ENCODE results near the gene ULBP3. TPM values are rescaled to one million over a fixed set of nuclear protein-coding genes. Genes with fewer than 3 reads are reported as not detected.

ULBP3 gene
- total RNA-seq, 1 experiment from 2014 or later = 4.0 TPM

DNA sequence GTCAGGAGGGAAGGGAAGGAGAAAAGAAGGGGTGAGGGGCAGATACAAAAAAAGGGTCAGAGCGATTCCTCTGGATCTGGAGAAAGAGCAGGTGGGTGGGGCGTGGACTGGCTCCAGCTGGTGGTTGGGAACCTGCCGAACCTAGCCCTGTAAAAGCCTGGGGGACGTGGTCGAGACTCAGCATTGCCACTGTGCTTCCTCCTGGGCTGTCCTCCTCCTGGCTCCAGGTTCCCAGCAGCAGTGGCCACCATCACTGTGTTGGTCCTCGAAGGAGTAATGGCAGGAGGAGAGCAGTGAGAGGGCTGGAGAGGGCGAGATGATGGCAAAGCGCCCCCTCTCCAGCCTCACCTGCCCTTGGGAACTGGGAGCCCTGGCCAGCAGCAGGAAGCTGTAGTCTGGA lies 40.1 kb downstream of the ULBP3 start (continued):
- TF ChIP-seq, protein P1, sequence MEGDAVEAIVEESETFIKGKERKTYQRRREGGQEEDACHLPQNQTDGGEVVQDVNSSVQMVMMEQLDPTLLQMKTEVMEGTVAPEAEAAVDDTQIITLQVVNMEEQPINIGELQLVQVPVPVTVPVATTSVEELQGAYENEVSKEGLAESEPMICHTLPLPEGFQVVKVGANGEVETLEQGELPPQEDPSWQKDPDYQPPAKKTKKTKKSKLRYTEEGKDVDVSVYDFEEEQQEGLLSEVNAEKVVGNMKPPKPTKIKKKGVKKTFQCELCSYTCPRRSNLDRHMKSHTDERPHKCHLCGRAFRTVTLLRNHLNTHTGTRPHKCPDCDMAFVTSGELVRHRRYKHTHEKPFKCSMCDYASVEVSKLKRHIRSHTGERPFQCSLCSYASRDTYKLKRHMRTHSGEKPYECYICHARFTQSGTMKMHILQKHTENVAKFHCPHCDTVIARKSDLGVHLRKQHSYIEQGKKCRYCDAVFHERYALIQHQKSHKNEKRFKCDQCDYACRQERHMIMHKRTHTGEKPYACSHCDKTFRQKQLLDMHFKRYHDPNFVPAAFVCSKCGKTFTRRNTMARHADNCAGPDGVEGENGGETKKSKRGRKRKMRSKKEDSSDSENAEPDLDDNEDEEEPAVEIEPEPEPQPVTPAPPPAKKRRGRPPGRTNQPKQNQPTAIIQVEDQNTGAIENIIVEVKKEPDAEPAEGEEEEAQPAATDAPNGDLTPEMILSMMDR (IDR thresholded peaks at IDR 0.05) = no peak
- TF ChIP-seq RELA (CRISPR knock-in tag; IDR thresholded peaks at IDR 0.05; ENCODE audit: borderline replicate concordance) = no peak
- TF ChIP-seq, protein P2, sequence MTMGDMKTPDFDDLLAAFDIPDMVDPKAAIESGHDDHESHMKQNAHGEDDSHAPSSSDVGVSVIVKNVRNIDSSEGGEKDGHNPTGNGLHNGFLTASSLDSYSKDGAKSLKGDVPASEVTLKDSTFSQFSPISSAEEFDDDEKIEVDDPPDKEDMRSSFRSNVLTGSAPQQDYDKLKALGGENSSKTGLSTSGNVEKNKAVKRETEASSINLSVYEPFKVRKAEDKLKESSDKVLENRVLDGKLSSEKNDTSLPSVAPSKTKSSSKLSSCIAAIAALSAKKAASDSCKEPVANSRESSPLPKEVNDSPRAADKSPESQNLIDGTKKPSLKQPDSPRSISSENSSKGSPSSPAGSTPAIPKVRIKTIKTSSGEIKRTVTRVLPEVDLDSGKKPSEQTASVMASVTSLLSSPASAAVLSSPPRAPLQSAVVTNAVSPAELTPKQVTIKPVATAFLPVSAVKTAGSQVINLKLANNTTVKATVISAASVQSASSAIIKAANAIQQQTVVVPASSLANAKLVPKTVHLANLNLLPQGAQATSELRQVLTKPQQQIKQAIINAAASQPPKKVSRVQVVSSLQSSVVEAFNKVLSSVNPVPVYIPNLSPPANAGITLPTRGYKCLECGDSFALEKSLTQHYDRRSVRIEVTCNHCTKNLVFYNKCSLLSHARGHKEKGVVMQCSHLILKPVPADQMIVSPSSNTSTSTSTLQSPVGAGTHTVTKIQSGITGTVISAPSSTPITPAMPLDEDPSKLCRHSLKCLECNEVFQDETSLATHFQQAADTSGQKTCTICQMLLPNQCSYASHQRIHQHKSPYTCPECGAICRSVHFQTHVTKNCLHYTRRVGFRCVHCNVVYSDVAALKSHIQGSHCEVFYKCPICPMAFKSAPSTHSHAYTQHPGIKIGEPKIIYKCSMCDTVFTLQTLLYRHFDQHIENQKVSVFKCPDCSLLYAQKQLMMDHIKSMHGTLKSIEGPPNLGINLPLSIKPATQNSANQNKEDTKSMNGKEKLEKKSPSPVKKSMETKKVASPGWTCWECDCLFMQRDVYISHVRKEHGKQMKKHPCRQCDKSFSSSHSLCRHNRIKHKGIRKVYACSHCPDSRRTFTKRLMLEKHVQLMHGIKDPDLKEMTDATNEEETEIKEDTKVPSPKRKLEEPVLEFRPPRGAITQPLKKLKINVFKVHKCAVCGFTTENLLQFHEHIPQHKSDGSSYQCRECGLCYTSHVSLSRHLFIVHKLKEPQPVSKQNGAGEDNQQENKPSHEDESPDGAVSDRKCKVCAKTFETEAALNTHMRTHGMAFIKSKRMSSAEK (CRISPR knock-in tag; IDR thresholded peaks at IDR 0.05; ENCODE audit: borderline replicate concordance) = no peak
- no peak for TF ChIP-seq ZNF416 (CRISPR knock-in tag; IDR thresholded peaks at IDR 0.05)

DNA sequence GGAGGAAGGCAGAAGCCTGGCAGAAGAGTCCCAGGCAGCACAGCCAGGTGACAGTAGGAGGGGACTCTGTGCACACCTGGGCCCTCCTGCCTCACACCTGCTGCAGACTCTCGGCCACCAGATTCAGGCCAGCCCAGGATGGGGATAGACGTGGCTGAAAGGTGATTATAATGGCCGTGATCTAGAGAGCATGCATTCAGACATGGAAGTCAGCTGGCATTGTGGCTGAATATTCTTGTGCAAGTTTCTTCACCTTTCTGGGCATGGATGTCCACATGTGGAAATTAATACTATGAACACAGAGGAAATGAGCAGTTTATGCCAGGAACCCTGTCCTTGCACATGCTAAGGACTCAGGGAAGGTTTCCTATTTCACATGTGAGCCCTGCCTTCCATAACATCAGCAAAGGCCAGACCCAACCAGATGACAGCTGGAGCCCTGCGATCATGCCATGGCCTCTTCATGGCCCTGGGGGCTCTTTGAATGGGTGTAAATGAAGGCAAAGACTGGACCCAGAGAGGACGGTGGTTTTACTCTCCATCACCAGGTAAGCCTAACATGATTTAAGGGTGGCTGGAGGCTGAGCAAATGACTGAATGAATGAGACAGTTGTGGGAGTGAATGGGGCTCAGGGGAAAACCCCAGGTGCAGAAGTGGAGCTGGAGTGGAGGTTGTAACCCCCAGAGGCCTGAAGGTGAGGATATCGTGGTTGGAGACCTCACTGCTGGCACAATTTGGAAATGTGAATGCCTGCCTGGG lies 40.9 kb downstream of the ULBP3 start:
- Mint-ChIP-seq H3K9me3 (no peaks in the 10 kb centered on the region), H3K4me1 (peaks cover 10% of the 10 kb centered on the region), H3K27ac (no peak overlapping the region), H3K27me3 (ENCODE audit: low read depth) (peaks cover 71% of the 10 kb centered on the region), H3K36me3 (no peaks in the 10 kb centered on the region), H3K4me3 (no peak overlapping the region)
- TF ChIP-seq MYBL2 (CRISPR knock-in tag; IDR thresholded peaks at IDR 0.05) (no peak), GTF2I (CRISPR knock-in tag; conservative IDR thresholded peaks at IDR 0.05) (no peak), ZNF121 (CRISPR knock-in tag; IDR thresholded peaks at IDR 0.05) (no peak), SMAD4 (CRISPR knock-in tag; IDR thresholded peaks at IDR 0.05) (no peak), ZNF317 (CRISPR knock-in tag; IDR thresholded peaks at IDR 0.05; ENCODE audit: borderline replicate concordance, low read depth) (no peak), FOXK1 (CRISPR knock-in tag; IDR thresholded peaks at IDR 0.05) (no peak), KAT7 (CRISPR knock-in tag; IDR thresholded peaks at IDR 0.05; ENCODE audit: borderline replicate concordance) (no peak), GRHL2 (CRISPR knock-in tag; IDR thresholded peaks at IDR 0.05; ENCODE audit: insufficient replicate concordance, severe bottlenecking) (no peak), TEAD4 (CRISPR knock-in tag; IDR thresholded peaks at IDR 0.05) (no peak)
- TF ChIP-seq, protein P3, sequence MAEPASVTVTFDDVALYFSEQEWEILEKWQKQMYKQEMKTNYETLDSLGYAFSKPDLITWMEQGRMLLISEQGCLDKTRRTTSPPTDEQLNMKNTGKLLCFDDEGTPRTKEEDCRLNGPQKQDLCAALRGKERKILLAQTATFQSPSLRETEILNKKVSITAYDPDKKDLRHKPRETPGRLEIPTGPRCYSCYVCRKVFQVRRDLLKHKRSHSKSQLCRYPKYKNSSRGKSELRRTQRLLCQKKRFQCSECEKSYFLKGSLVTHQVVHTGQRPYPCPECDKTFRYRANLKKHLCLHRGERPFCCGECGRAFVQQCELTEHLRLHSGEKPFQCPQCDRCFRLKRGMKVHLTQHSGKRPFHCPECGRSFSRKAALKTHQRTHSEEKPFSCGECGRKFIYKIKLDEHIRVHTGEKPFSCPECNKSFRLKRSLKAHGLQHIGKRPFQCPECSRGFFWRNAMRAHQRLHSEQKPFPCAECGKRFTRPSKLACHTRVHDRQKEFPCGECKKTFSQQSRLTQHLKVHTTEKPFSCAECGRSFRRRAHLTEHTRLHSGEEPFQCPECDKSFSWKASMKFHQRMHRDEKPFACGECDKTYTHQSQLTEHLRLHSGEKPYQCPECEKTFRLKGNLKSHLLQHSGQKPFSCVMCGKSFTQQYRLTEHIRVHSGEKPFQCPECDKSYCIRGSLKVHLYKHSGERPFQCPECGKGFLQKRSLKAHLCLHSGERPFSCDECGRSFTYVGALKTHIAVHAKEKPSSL (CRISPR knock-in tag; conservative IDR thresholded peaks at IDR 0.05) = no peak
- TF ChIP-seq, protein P4, sequence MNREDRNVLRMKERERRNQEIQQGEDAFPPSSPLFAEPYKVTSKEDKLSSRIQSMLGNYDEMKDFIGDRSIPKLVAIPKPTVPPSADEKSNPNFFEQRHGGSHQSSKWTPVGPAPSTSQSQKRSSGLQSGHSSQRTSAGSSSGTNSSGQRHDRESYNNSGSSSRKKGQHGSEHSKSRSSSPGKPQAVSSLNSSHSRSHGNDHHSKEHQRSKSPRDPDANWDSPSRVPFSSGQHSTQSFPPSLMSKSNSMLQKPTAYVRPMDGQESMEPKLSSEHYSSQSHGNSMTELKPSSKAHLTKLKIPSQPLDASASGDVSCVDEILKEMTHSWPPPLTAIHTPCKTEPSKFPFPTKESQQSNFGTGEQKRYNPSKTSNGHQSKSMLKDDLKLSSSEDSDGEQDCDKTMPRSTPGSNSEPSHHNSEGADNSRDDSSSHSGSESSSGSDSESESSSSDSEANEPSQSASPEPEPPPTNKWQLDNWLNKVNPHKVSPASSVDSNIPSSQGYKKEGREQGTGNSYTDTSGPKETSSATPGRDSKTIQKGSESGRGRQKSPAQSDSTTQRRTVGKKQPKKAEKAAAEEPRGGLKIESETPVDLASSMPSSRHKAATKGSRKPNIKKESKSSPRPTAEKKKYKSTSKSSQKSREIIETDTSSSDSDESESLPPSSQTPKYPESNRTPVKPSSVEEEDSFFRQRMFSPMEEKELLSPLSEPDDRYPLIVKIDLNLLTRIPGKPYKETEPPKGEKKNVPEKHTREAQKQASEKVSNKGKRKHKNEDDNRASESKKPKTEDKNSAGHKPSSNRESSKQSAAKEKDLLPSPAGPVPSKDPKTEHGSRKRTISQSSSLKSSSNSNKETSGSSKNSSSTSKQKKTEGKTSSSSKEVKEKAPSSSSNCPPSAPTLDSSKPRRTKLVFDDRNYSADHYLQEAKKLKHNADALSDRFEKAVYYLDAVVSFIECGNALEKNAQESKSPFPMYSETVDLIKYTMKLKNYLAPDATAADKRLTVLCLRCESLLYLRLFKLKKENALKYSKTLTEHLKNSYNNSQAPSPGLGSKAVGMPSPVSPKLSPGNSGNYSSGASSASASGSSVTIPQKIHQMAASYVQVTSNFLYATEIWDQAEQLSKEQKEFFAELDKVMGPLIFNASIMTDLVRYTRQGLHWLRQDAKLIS (CRISPR knock-in tag; IDR thresholded peaks at IDR 0.05; ENCODE audit: borderline replicate concordance) = no peak
- ChIA-PET CTCF (interaction anchor here (0.8 to 1.2 kb wide), 2 partner anchors 11 to 43 kb away, joined by 3 to 5 read pairs; no protein-coding TSS in a partner anchor), POLR2A (no interaction called here)
- DNase-seq (ENCODE audit: low spot score) = no peak
- ATAC-seq = no peak
